Liver (tissue), 9 donors: Measurements from ENCODE around the gene UBE2E2. TPM values are rescaled to one million over a fixed set of nuclear protein-coding genes. Genes with fewer than 3 reads are reported as not detected.

Experiments
- DNase-seq: peaks from one replicate; pipeline ENCODE4 v3.0.0-alpha.2; 2017; ENCODE audit warnings: low spot score
- H3K27ac ChIP-seq, 2 donors: one replicate each; pipeline ENCODE4 v1.7.0; 2013; ENCODE audit warnings: inconsistent platforms in 2 of 2, low read length in 2 of 2, control low read depth in 1 of 2, low read depth in 1 of 2, mild to moderate bottlenecking in 1 of 2
- H3K27me3 ChIP-seq, 4 donors: one replicate each; pipeline versions ENCODE4 v1.6.1 to v1.7.0; 2013; ENCODE audit warnings: low read length in 3 of 4, inconsistent platforms in 1 of 4, mild to moderate bottlenecking in 1 of 4, moderate library complexity in 1 of 4; ENCODE audit not compliant: control insufficient read depth in 4 of 4, insufficient read depth in 4 of 4
- H3K36me3 ChIP-seq, 4 donors: one replicate each; pipeline versions ENCODE4 v1.6.1 to v1.7.0; 2013; ENCODE audit warnings: low read length in 3 of 4, mild to moderate bottlenecking in 3 of 4, low read depth in 1 of 4, moderate library complexity in 1 of 4; ENCODE audit not compliant: control insufficient read depth in 4 of 4, insufficient read depth in 3 of 4
- H3K4me1 ChIP-seq, 4 donors: one replicate each; pipeline versions ENCODE4 v1.6.1 to v1.7.0; 2013; ENCODE audit warnings: low read length in 3 of 4, mild to moderate bottlenecking in 3 of 4, moderate library complexity in 1 of 4; ENCODE audit not compliant: control insufficient read depth in 4 of 4, insufficient read depth in 4 of 4
- H3K4me3 ChIP-seq, 3 donors: one replicate each; pipeline versions ENCODE4 v1.6.1 to v1.7.0; 2013; ENCODE audit warnings: low read length in 3 of 3, control low read depth in 1 of 3, low read depth in 1 of 3, mild to moderate bottlenecking in 1 of 3
- H3K9ac ChIP-seq, 2 donors: one replicate each; pipeline ENCODE4 v1.7.0; 2013; ENCODE audit warnings: low read length in 2 of 2, mild to moderate bottlenecking in 2 of 2, moderate library complexity in 2 of 2, control low read depth in 1 of 2, low read depth in 1 of 2
- H3K9me3 ChIP-seq, 4 donors: one replicate each; pipeline versions ENCODE4 v1.6.1 to v1.7.0; 2013; ENCODE audit warnings: low read length in 3 of 4; ENCODE audit not compliant: control insufficient read depth in 4 of 4
- FOXA1 ChIP-seq: IDR thresholded peaks from 2 replicates; pipeline ENCODE4 v1.6.1; 2016; ENCODE audit warnings: antibody characterized with exemption
- FOXA2 ChIP-seq: IDR thresholded peaks from 2 replicates; pipeline ENCODE4 v1.6.1; 2016; ENCODE audit warnings: antibody characterized with exemption
- GABPA ChIP-seq, 2 donors: IDR thresholded peaks in 1 of 2; conservative IDR thresholded peaks in 1 of 2; 2 replicates each; pipeline ENCODE4 v1.6.1; 2016; ENCODE audit warnings: antibody characterized with exemption in 2 of 2, mild to moderate bottlenecking in 1 of 2, moderate library complexity in 1 of 2
- HNF4G ChIP-seq: IDR thresholded peaks from 2 replicates; pipeline ENCODE4 v1.6.1; 2016; ENCODE audit warnings: antibody characterized with exemption
- JUND ChIP-seq, 2 donors: IDR thresholded peaks; 2 replicates each; pipeline ENCODE4 v1.6.1; 2016; ENCODE audit warnings: antibody characterized with exemption in 2 of 2
- RXRA ChIP-seq, 2 donors: IDR thresholded peaks; 2 replicates each; pipeline ENCODE4 v1.6.1; 2017 to 2018; ENCODE audit warnings: antibody characterized with exemption in 2 of 2, mild to moderate bottlenecking in 1 of 2
- SP1 ChIP-seq: IDR thresholded peaks from 2 replicates; pipeline ENCODE4 v1.6.1; 2018; ENCODE audit warnings: antibody characterized with exemption, mild to moderate bottlenecking
- YY1 ChIP-seq: IDR thresholded peaks from 2 replicates; pipeline ENCODE4 v1.6.1; 2016; ENCODE audit warnings: antibody characterized with exemption, mild to moderate bottlenecking
- ZBTB33 ChIP-seq: IDR thresholded peaks from 2 replicates; pipeline ENCODE4 v1.6.1; 2016; ENCODE audit warnings: antibody characterized with exemption
- WGBS: extraction: QIAGEN DNeasy Blood & Tissue Kit; methylation state at CpG from one replicate; pipeline ENCODE4 v1.1.7; 2013; 5-methylcytosine and 5-hydroxymethylcytosine counted together
- polyA plus RNA-seq, 2 donors: library from polyadenylated mRNA; stranded (reverse) in 1 of 2; unstranded in 1 of 2; fragments of 200-250 nt in 1 of 2; fragments of >200 nt in 1 of 2; fragmentation: Nextera tagmentation in 1 of 2; extraction: Ambion mirVana in 1 of 2; gene quantifications; one replicate each; pipeline versions ENCODE4 v1.2.1 to v1.2.3, GENCODE V29; 2013 to 2015
- total RNA-seq, 2 donors: library from RNA; depleted of rRNA; stranded (reverse); fragments of >200 nt; gene quantifications; one replicate each; pipeline ENCODE4 v1.2.3, GENCODE V29; 2014
- TF ChIP-seq, protein P1 (sequence below): IDR thresholded peaks from 2 replicates; pipeline ENCODE4 v1.6.1; 2016; ENCODE audit warnings: antibody characterized with exemption, mild to moderate bottlenecking
- TF ChIP-seq, protein P2 (sequence below): IDR thresholded peaks from 2 replicates; pipeline ENCODE4 v1.6.1; 2016; ENCODE audit warnings: antibody characterized with exemption
- donor health status: healthy.
- donor health status: healthy.
- donor health status: healthy.
- donor health status: healthy.
- donor health status: healthy.

UBE2E2 gene
- total and polyA plus RNA-seq, 4 donors, result 9.0 to 27.8 (median 16.8) TPM

- H3K4me1 ChIP-seq, result no peaks in the 10 kb centered on the region
- DNase-seq, result no peak
- H3K27ac ChIP-seq, result no peak overlapping the region
- no peaks in the 10 kb centered on the region for H3K27me3 ChIP-seq
- no peak overlapping the region for H3K4me3 ChIP-seq
- 88% methylated on average over 4 of the region's 4 CpGs for WGBS
- peaks cover 0 to 2% (median 0%) of the 10 kb centered on the region in 4 donors for H3K36me3 ChIP-seq
- H3K9ac ChIP-seq, result no peak overlapping the region
- TF ChIP-seq, protein P1, sequence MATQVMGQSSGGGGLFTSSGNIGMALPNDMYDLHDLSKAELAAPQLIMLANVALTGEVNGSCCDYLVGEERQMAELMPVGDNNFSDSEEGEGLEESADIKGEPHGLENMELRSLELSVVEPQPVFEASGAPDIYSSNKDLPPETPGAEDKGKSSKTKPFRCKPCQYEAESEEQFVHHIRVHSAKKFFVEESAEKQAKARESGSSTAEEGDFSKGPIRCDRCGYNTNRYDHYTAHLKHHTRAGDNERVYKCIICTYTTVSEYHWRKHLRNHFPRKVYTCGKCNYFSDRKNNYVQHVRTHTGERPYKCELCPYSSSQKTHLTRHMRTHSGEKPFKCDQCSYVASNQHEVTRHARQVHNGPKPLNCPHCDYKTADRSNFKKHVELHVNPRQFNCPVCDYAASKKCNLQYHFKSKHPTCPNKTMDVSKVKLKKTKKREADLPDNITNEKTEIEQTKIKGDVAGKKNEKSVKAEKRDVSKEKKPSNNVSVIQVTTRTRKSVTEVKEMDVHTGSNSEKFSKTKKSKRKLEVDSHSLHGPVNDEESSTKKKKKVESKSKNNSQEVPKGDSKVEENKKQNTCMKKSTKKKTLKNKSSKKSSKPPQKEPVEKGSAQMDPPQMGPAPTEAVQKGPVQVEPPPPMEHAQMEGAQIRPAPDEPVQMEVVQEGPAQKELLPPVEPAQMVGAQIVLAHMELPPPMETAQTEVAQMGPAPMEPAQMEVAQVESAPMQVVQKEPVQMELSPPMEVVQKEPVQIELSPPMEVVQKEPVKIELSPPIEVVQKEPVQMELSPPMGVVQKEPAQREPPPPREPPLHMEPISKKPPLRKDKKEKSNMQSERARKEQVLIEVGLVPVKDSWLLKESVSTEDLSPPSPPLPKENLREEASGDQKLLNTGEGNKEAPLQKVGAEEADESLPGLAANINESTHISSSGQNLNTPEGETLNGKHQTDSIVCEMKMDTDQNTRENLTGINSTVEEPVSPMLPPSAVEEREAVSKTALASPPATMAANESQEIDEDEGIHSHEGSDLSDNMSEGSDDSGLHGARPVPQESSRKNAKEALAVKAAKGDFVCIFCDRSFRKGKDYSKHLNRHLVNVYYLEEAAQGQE, result no peak
- no peak for TF ChIP-seq FOXA1
- TF ChIP-seq ZBTB33, result no peak
- H3K9me3 ChIP-seq, result no peaks in the 10 kb centered on the region
These were observed 334.0 kb downstream of the UBE2E2 start for GRCh38 chr3:23537101-23537551.

DNA sequence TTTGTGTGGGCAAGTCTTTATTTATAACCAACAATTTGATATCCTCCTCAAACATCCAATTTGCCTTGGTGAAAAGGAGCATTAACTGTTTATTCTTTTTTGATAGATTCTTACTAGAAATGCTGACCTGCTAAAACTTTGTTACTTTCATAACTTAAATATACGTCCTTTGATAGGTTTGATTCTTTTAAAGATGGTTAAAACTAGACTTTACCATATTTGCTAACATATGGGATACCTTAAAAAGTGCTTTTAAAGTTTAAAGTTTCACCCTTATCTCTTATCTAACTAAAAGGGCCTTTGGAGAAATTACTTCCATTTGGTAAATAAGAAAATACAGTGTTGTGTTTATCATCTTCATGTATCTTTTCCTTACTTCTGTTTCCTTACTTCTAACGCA lies 336.1 kb downstream of the UBE2E2 start:
- Histone ChIP-seq H3K27me3 (no peaks in the 10 kb centered on the region), H3K9ac (no peak overlapping the region)
- 88% methylated on average over 2 of the region's 2 CpGs for WGBS

More for the DNA sequence above, 336.1 kb downstream of the UBE2E2 start:
- TF ChIP-seq JUND (IDR thresholded peaks at IDR 0.05), result no peak
- TF ChIP-seq FOXA2, result no peak
- TF ChIP-seq, protein P2, sequence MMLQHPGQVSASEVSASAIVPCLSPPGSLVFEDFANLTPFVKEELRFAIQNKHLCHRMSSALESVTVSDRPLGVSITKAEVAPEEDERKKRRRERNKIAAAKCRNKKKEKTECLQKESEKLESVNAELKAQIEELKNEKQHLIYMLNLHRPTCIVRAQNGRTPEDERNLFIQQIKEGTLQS, result no peak
- no peak for TF ChIP-seq GABPA (IDR thresholded peaks at IDR 0.05 in 1 of 2, conservative IDR thresholded peaks at IDR 0.05 in 1 of 2)
- no peak for TF ChIP-seq RXRA (IDR thresholded peaks at IDR 0.05)
- TF ChIP-seq, protein P1, result no peak
- TF ChIP-seq YY1, result no peak
- no peak for TF ChIP-seq SP1
- no peak for TF ChIP-seq HNF4G
- H3K9me3 ChIP-seq, result no peaks in the 10 kb centered on the region
- no peak overlapping the region for H3K27ac ChIP-seq
- H3K36me3 ChIP-seq, result peaks cover 0 to 2% (median 0%) of the 10 kb centered on the region in 4 donors
- no peak overlapping the region for H3K4me3 ChIP-seq
- H3K4me1 ChIP-seq, result no peaks in the 10 kb centered on the region
- DNase-seq, result no peak
